Retinal pigment epithelial cell (primary cell): ENCODE results near the gene SEZ6L.

Experiments used
- DNase-seq: peaks from one replicate; pipeline ENCODE4 v3.0.0-alpha.2; 2010; ENCODE audit warnings: low read depth
- H3K4me3 ChIP-seq: 2 replicates; pipeline ENCODE4 v1.5.1; 2011; ENCODE audit warnings: mild to moderate bottlenecking, low read length, control low read depth, moderate library complexity
- TF ChIP-seq, protein P1 (sequence below): conservative IDR thresholded peaks from 2 replicates; pipeline ENCODE4 v1.5.1; 2011; ENCODE audit warnings: low read depth, low read length, control low read depth, inconsistent platforms

Gene SEZ6L

DNA sequence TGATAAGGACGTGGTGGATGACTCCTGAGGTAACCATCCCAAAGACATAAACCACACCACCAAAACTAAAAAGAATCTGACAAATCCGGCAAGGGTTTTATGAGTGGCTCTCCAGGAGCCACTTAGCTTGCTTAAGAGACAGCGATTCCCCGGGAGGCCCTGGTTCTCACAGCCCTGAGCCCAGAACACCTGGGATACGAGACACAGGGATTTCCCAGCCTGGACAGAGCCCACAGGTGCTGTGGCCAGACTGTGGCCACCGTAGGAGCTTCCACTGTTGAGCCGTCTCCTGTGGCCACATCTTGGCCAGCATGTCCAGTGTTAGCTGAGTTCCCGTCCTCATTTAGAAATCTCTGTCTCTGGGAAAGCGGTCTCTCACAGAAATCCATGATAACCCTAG is 188.6 kb downstream of the SEZ6L start:
- no peak overlapping the region for H3K4me3 ChIP-seq
- TF ChIP-seq, protein P1, sequence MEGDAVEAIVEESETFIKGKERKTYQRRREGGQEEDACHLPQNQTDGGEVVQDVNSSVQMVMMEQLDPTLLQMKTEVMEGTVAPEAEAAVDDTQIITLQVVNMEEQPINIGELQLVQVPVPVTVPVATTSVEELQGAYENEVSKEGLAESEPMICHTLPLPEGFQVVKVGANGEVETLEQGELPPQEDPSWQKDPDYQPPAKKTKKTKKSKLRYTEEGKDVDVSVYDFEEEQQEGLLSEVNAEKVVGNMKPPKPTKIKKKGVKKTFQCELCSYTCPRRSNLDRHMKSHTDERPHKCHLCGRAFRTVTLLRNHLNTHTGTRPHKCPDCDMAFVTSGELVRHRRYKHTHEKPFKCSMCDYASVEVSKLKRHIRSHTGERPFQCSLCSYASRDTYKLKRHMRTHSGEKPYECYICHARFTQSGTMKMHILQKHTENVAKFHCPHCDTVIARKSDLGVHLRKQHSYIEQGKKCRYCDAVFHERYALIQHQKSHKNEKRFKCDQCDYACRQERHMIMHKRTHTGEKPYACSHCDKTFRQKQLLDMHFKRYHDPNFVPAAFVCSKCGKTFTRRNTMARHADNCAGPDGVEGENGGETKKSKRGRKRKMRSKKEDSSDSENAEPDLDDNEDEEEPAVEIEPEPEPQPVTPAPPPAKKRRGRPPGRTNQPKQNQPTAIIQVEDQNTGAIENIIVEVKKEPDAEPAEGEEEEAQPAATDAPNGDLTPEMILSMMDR = no peak
- no peak for DNase-seq

DNA sequence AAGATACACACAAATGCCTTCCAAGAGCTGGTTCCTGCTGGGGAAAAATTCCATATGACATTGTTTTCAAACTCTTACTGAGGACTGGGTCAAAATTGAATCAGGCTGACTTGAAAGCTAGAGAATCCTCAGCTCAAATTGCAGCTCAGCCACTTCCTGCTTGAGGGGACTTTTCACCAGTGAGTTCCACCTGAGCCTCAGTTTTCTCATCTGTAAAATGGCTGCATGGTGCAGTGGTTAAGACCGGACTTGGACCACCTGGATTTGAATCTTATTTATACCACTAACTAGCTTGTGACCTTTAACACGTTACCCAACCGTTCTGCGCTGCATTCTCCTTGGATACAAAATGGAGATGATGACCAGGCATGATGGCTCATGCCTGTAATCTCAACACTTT is 189.9 kb downstream of the SEZ6L start:
- no peak overlapping the region for H3K4me3 ChIP-seq
- TF ChIP-seq, protein P1 = no peak

DNA sequence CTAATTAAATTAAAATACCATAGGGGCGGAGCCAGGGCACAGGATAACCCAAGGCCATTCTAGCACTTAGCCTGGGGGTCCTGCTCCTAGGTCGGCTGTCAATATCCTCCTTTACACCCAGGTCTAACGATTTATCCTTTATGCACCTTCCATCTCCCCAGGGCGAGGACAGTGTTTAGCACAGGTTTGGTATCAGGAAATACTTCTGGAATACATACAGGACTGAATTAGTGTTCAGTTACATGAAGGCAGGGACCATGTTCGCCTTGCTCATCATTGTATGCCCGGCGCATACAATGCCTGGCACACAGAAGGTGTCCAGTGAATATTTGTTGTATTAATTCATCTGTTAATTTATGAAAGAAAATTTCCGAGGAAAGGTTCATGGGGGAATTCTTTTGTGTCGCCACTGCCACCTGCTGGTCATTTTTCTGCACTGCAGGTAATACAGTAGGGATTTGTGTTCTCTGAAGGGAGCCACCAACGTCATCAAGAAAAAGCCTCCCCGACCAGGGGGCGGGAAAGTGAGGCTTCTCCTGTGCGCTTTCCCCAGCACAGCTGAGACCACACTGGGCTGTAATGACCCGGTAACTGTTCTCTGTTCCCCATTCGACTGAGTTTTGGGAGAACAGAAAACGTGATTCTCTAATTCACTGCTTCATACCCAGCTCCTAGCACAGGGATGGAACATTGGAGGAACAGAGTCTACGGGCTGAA is 191.1 kb downstream of the SEZ6L start:
- DNase-seq = peak; percentile 19
- TF ChIP-seq, protein P1 = peak; percentile 94
- H3K4me3 ChIP-seq = peak overlapping the region; percentile 7

More for the DNA sequence above, 189.9 kb downstream of the SEZ6L start:
- no peak for DNase-seq

DNA sequence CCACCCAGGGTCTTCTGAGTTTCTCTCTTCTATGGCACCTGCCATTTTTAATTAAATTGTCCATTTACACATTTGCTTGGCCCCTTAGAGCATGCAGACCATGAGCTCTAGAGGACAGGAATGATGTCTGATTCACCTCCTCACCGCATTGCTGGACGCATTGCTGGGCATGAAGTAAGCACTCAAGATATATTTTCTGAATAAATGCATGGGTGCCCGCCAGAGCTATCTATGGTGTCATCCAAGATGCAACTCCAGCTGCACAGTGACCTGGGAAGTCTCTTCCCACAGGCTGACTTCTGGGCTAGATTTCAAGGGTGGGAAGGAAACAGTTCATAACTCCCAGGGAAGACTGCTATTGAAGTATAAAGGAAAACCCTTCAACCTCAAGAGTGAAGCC is 193.2 kb downstream of the SEZ6L start:
- no peak overlapping the region for H3K4me3 ChIP-seq
- no peak for DNase-seq
- TF ChIP-seq, protein P1 = no peak

DNA sequence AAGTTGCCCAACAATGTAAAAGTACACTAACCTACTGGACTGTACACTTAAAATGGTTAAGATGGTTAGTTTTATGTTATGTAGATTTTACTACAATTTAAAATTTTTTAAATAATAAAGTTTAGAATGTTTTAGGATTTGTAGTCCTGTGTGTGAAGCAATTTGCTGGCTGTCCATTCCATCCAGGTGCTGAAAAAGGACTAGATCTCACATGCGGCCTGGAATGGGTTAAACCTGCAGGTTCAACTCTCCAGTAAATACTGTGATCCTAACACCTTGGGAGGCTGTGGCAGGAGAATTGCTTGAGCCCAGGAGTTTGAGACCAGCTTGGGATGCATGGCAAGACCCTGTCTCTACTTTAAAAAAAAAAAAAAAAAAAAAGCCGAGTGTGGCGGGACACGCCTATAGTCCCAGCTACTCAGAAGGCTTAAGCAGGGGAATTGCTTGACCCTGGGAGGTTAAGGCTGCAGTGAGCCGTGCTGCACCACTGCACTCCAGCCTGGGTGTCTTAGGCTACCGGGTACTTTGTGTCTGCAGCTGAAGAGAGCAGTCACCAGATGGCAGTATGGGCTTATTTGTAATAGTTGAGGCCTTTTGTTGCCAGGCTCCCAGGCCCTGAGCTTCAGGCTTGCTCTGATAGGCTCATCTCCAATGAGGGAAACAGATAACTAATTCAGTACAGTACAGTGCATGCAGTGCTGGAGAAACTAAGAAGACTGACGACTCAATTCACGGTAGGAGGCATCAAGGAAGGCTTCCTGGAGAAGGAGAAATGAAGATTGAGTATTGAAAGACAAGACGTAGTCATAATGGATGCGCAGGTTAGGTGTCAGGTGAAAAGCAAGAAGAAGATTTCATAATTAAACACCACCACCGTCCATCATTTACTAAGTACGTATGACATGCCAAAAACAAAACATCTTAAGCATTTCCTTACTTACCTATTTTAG is 195.1 kb downstream of the SEZ6L start:
- TF ChIP-seq, protein P1 = peak; percentile 80
- peak; percentile 46 for DNase-seq

DNA sequence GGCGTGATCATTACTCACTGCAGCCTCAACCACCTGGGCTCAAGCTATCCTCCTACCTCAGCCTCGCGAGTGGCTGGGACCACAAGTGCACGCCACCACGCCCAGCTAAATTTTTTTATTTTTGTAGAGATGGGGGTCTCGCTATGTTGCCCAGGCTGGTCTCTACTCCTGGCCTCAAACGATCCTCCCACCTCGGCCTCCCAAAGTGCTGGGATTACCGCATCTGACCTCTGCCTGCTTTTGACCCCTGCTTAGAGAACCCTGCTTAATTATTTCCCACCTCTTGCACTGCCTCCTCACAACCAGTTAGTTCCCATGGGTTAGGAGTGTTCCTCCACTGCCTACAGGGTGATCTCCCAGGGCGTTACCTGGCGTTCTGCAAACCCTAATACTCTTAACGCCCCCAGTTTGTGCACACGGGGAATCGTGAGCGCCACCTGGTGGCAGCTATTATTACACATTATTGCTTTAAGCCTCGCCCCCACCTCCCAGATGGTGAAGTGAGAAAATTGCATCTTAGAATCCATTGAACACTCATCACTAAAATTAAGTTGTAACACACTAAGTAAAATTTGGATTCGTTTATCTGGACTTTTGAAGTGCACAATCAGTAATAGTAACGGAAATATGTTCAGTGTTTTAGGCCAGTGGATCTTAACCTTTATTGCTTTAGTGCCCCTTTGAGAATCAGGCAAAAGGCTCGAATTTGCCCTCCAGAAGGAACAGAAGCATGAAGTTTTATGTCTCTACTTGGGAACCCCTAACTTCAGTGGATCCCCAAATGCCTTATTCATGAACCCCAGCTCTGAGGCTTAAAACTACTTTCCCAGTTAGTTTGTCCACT is 198.4 kb downstream of the SEZ6L start:
- DNase-seq = no peak
- H3K4me3 ChIP-seq = no peak overlapping the region
- TF ChIP-seq, protein P1 = peak; percentile 82

More for the DNA sequence above, 195.1 kb downstream of the SEZ6L start:
- H3K4me3 ChIP-seq = no peak overlapping the region
